BJ (cell line): Measurements from ENCODE around the gene KIRREL3. TPM values are rescaled to one million over a fixed set of nuclear protein-coding genes. Genes with fewer than 3 reads are reported as not detected.

Experiments used
- CTCF ChIA-PET: fragments of 350-600 bp; formaldehyde crosslinking; extraction: SDS; loops from one replicate; lab custom pipeline; 2021; ENCODE audit warnings: antibody characterized with exemption, inconsistent platforms; lab: Yijun Ruan, JAX
- POLR2A ChIA-PET: fragments of 300-600 bp; sonication (Branson Sonifier 250); formaldehyde crosslinking; extraction: SDS; loops from one replicate; lab custom pipeline; 2021; ENCODE audit warnings: antibody characterized with exemption; lab: Charles Lee
- DNase-seq: peaks from one replicate; pipeline ENCODE4 v3.0.0-alpha.2; 2011; ENCODE audit warnings: low read depth
- H3K27me3 ChIP-seq: 2 replicates; pipeline ENCODE4 v1.6.0; 2011; ENCODE audit warnings: low read length; ENCODE audit not compliant: control insufficient read depth, insufficient read depth
- H3K36me3 ChIP-seq: 2 replicates; pipeline ENCODE4 v1.5.1; 2011; ENCODE audit warnings: low read length; ENCODE audit not compliant: control insufficient read depth, insufficient read depth
- H3K4me3 ChIP-seq: 2 replicates; pipeline ENCODE4 v1.5.1; 2011; ENCODE audit warnings: low read depth, mild to moderate bottlenecking, control low read depth, low read length
- CTCF ChIP-seq: IDR thresholded peaks from 2 replicates; pipeline ENCODE4 v1.5.1; 2011; ENCODE audit warnings: low read depth, mild to moderate bottlenecking, control low read depth, inconsistent platforms, low read length, moderate library complexity; ENCODE audit not compliant: insufficient read depth
- polyA plus RNA-seq: library from polyadenylated mRNA; depleted of rRNA; stranded (reverse); fragments of >200 nt; gene quantifications from 2 replicates; pipeline ENCODE4 v1.2.3, GENCODE V29; 2011

Gene KIRREL3
- polyA plus RNA-seq, 1 experiment: 19.6 TPM

GRCh38 chr11:126420698-126421256 is 579.8 kb downstream of the KIRREL3 start:
- Histone ChIP-seq H3K27me3 (no peaks in the 10 kb centered on the region), H3K36me3 (peaks cover 6% of the 10 kb centered on the region), H3K4me3 (no peak overlapping the region)
- POLR2A ChIA-PET: no interaction called here
- CTCF ChIA-PET: interaction anchor here (1.4 to 3.5 kb wide), 2 partner anchors 10 to 110 kb away, joined by 3 to 16 read pairs; no protein-coding TSS in a partner anchor
- no peak for TF ChIP-seq CTCF
- DNase-seq: no peak

- no peak for DNase-seq
- Histone ChIP-seq H3K4me3 (no peak overlapping the region), H3K27me3 (no peaks in the 10 kb centered on the region), H3K36me3 (peaks cover 6% of the 10 kb centered on the region)
- ChIA-PET CTCF (interaction anchor here (1.0 to 3.5 kb wide), 5 partner anchors 9 to 110 kb away, joined by 3 to 16 read pairs (median 5); no protein-coding TSS in a partner anchor), POLR2A (interaction anchor here (0.6 kb wide), 1 partner anchor 114 kb away, joined by 3 read pairs; no protein-coding TSS in a partner anchor)
- TF ChIP-seq CTCF: no peak
These were observed 580.5 kb downstream of the KIRREL3 start for GRCh38 chr11:126419801-126420697.

- Histone ChIP-seq H3K36me3 (peaks cover 2% of the 10 kb centered on the region), H3K27me3 (no peaks in the 10 kb centered on the region), H3K4me3 (no peak overlapping the region)
- ChIA-PET CTCF (interaction anchor here (0.7 to 1.6 kb wide), 4 partner anchors 8 to 108 kb away, joined by 3 to 6 read pairs (median 4); no protein-coding TSS in a partner anchor), POLR2A (interaction anchor here (0.6 kb wide), 1 partner anchor 112 kb away, joined by 3 read pairs; no protein-coding TSS in a partner anchor)
- no peak for DNase-seq
- TF ChIP-seq CTCF: no peak
These were observed 581.7 kb downstream of the KIRREL3 start for GRCh38 chr11:126418887-126419286.

- ChIA-PET POLR2A (interaction anchor here (0.7 kb wide), 1 partner anchor 9 kb away, joined by 9 read pairs; no protein-coding TSS in a partner anchor), CTCF (interaction anchor here (0.9 to 1.7 kb wide), 3 partner anchors 12 to 110 kb away, joined by 3 to 7 read pairs (median 3); no protein-coding TSS in a partner anchor)
- Histone ChIP-seq H3K4me3 (peak overlapping the region; percentile 45), H3K36me3 (peaks cover 9% of the 10 kb centered on the region), H3K27me3 (no peaks in the 10 kb centered on the region)
- no peak for TF ChIP-seq CTCF
- no peak for DNase-seq
These were observed 583.3 kb downstream of the KIRREL3 start for GRCh38 chr11:126417091-126417862.
